Smooth muscle cell of the brain vasculature (primary cell): ENCODE measurements around the gene ME1.
"Not testable (repeated sequence)": the region's sequence is repeated elsewhere in the genome, so short reads cannot be mapped to it uniquely, and the experiment has no call there.

ENCODE experiments used
- DNase-seq: peaks from one replicate; pipeline ENCODE4 v3.0.0-alpha.2; 2012; ENCODE audit warnings: low read depth, low spot score

The ME1 gene

DNA sequence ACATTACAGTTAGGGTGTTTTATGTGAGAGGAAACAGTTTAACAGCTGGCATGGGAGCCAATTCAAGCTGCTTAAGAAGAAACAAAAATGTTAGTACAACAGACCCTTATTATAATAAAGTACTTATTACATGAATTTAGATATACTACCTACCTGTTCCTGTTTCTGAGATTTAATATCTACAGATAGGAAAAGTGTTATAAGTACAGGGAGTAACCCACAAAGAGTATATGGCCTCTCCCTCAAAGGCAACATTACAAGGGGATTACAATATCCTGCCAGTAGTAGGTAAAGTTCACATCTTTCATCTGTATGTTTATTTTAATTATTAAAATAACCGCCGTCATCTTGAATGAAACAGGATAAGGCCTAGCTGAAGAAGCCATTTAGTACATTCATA, 1.8 kb upstream of the ME1 start:
- no peak for DNase-seq

DNA sequence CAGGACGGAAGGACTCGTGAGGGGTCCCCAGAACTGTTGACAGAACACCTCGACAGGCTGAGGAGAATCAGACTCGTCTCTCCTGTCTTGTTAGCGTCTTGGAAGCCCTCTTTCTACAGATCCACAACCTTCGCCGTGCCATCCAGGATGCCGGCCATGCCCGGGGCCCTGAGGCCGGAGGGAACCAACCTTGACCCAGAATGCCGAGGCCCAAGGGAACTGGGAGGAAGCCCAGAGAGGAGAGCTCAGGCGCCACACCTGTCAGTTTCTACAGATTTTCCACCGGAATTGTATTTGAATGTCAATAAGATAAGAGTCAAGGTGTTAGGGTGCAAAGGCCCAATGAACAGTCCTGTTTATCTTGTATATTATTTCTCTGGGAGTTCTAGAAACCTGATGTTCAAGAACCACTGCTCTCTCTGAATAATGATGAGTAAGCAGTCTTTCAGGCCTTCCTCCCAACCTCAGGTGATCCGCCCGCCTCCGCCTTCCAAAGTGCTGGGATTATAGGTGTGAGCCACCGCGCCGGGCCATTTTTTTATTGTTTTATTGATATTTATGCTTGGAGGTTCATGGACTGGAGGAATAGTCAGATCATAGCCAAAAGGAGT, 799 bp upstream of the ME1 start:
- DNase-seq, result no peak

DNA sequence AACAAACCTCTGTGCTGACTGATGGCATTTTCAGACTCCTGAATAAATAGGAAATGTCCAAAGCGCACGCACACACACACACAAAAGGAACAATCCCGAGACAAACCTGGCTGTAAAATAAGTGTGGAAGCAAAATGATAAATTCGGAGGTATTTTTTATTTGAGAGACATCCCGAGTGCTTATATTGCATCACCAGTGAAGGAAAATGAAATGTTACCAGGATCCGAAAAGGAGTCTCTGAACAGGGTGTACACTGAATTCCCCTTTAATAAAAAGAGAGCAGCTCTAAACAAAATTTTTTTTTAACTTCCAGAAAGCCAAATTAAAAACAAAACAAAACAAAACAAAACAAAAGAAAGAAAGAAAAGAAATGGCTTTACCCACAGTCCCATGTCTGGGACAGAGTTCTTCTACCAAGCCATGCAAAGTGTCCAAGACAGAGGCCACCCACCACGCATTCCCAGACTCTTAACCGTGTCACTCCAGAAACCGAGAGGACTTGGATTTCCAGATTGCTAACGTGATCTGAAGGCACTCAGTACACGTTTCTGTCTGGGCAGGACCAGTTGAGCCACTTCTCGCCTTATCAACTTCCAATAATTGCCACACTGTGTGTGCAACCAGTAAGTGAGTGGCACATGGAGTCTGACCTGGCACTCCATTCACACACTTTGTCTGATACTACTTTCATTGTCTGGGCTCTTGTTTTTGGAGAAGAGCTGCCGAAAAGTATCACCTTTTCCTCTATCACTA, 817 bp downstream of the ME1 start:
- DNase-seq, result no peak

DNA sequence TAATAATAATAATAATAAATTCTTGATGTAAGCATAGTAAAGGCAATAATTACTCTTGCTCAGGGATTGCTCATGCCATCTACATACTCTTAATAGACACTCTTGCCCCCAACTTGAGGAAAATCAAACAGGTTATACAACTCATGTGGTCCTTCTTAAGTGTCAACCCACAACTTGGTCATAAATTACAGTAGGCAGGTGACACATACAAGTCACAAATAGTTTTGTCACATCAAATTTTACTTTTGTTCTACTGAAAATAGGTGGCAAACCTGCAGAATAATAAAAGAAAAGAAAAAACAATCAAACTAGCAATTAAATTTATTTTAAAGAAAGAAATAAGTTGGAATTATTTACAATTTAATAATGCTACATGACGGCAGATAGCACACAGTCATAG, 1.6 kb downstream of the ME1 start:
- DNase-seq, result no peak

DNA sequence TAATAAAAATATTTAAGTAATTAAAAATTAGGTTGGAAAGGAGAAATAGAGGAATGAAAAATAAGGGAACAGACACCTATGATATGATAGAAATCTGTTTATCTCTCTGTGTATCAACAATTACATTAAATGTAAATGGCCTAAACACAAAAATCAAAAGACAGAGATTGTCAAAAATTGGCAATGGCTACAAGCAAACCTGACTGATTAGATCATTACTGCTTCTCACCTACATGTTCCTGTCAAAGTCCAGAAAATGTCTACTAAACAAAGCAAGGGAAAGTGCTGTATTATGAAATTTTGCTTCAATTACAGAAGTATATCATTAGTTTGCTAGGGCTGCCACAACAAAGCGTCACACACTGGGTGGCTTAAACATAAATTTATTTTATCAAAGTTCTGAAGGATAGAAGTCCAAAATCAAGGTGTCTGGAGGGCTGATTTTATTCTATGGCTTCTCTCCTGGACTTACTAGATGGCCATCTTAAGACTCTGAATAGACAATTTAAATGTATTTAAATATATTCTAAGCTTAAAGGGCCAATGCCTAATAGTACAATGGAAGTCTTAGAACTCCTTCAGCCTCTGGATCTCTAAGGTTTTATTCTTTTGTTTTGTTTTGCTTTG, 6.3 kb downstream of the ME1 start:
- DNase-seq, result no peak

DNA sequence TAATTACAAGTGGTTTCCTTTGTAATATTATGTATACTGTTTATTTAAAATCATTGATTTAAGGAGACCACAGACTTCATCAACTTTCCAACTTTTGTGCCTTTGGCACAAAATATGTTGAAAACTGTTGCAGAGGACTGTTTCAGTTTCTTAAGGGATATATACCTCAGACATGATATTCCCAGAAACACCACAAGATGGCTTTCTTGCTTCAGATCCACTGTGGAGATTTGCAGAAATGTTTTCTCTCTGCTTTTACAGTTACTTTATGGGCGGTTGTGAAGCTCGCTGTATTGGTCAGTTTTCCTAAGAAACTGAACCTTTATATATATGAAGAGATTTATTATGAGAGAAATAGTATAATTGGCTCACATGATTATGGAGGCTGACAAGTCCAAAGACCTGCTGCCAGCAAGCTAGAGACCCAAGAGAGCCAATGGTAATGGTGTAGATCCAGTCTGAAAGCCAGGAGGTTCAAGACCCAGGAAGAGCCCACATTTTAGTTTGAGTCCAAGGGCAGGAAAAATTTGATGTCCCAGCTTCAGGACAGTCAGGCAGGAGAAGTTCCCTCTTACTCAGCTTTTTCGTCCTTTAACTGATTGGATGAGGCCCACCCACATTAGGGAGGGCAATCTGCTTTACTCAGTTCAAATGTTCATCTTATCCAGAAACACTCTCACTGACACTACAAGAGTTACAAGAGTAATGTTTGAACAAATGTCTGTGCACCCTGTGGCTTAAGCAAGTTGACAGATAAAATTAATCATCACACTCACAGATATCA, 12.8 kb downstream of the ME1 start:
- peak; percentile 28 for DNase-seq

DNA sequence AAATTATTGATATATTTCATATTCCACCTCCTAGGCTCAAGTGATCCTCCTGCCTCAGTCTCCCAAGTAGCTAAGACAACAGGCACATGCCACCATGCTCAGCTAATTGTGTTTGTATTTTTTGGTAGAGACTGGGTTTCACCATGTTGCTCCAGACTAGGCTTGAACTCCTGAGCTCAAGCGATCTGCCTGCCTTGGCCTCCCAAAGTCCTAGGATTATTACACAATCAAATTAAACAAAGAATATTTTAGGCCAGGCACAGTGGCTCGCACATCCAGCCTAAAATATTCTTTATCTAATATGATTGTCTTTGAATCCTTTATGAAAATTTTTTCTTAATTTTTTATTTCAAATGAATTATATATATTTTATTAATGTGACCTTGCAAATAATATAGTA, 17.8 kb downstream of the ME1 start:
- no peak for DNase-seq

DNA sequence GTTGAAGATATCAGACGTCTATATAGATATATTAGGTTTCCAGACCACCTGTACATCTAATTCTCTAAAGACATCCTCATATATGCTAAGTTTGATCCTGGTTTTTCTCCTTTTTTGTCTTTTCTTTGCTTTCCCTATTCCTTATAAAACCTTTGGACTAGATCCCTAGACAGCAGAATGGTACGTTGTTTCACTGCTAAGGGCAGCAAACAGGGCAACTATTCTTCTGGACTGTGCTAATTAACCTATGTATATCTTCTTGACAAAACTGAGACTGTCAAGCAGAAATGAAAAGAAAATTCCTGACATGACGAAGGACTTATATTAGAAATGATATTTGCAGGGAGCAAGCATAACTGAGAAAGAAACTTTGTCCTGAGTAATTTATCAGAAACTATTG, 19.1 kb downstream of the ME1 start:
- DNase-seq, result no peak

DNA sequence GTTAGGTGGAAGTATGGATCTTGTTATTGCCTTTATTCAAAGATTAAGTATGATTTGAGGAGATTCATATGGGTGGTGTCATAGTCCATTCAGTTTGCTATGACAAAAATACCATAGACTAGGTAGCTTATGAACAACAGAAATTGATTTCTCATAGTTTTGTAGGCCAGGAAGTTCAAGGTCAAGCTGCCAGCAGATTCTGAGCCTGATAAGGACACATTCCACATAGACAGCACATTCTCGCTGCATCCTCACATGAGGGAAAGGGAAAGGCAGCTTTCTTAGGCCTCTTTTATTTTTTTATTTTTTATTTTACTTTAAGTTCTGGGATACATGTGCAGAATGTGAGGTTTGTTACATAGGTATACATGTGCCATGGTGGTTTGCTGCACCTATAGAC, 27.7 kb downstream of the ME1 start:
- DNase-seq, result no peak

DNA sequence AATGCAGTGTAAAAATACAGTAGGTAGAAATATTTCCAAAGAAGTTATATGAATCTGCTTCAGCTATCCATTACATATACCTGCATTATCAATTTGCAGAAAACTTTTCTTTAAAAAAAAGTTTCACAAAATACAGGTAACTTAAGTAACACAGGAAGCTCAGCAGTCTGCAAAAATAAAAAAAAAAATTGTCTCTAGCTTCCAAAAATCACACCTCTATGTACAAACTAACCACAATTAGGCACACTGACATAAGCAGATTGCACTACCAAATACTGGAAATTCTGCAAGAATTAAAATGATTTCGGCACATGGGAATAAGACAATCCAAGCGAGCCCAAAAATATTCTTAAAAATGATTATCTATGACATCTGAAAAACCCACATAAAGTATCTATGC, 41.2 kb downstream of the ME1 start:
- no peak for DNase-seq

DNA sequence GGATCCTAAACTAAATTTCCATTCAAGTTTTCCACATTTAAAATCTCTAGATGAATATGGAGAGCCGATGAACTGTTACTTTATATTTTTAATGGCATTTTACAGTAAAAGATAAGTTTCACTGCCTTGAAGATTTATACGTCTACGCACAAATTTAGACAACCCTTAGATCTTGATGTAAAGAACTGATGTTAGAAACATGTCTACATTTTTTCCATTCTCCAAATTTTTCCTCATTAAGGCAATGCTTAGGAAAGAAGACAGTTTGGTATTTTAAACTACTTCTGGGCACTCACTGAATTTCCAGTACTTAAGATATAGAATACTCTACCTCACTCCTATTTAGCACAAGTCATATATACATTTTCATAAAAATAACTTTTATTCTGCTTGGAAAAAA, 45.4 kb downstream of the ME1 start:
- DNase-seq, result no peak

DNA sequence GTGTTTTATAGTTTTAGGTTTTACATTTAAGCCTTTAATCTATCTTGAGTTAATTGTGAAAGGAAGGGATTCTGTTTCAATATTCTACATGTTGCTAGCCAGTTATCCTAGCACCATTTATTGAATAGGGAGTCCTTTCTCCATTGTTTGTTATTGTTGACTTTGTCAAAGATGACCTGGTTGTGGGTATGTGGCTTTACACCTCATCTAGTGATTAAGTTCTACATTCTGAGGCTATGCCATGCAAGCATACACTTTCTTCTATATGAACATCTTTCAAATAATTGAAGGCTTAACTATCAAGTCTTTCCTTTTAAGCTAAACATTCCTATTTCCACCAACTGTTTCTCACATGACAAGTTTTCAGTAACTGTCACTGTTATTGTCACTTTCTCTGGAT, 46.1 kb downstream of the ME1 start:
- DNase-seq, result no peak

DNA sequence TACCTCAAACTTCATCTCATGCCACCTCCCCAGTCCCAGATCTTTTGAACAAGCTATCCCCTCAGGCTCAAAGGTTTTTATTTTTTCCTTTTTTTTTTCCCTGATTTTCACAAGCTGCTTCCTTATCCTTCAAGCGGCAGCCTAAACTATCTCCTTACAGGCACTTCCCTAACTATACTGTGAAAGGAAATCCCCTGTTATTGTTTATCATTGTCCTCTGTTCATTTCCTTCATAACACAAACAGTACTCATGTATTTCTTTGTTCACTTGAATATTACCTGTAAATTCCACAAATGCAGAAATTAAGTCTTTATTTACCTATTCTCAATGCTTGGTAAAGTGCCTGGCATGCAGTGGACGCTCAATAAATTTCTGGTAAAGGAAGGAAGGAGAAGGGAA, 48.9 kb downstream of the ME1 start:
- no peak for DNase-seq

DNA sequence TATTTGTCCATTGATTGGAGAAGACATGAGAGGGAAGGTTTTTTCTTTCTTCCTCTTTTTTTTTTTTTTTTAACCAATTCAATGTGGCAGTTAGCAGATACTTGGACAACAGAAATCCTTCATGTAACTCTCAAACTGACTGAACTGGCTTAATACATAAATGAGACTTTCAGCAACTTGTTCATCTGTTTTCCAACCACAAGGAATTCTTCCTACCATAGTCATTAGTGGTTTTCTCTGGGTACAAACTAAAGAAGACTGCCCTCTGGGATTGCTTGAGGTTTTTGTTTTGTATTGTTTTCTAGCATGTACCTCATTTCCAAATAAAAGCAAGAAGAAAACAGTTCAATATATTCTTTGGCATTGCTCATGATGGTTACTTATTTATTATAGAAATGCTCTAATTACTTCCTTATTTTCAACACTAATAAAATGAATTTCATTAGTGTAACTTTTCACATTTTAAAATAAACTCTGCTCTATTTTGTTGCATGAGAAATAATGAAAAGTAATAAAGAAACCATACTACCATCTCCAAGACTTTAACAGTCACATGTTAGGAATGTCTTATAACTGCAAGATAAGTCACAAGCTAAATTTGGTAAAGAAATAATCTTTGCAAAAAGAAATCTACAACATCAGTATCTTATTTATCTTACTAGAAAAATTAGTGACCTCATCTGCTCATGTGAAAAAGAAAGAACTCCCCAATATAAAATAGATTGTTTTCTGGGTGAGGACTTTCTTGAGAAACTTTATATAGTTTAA, 52.0 kb downstream of the ME1 start:
- no peak for DNase-seq

DNA sequence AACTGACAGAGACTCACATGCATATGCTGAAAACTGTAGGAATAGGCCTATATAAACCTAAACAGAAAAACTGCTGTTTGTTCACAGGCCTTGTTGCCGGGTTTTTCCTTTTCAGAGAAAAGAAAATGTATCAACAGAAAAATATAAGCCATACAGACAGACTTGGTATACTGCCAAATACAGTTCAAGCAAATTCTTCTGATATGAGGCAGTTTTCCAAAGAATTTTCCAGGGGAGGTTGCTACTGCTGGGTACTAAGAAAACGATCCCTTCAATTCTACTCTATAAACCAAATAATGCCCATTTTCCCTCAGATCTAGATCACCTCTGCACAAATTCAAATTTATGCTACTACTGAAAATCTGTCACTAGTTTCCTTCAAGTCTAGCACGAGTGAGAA, 59.4 kb downstream of the ME1 start:
- no peak for DNase-seq

DNA sequence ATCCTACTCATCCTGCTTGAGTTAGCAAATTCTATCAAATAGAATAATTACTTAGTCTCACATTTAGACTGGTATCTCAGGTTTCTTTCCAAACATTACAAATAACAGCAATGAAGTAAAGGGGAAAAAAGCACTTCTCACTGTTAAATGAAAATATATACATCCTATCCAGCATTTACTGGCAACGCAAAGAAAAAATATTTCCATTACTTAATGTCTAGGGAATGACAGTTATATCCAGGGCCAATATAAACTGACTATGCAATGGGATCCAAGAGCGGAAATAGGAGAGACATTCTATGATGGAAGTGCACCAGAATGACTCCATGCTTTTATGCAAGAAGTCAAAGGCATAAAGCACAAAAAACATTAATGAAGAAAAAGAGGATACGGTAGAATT, 60.3 kb downstream of the ME1 start:
- DNase-seq, result no peak

DNA sequence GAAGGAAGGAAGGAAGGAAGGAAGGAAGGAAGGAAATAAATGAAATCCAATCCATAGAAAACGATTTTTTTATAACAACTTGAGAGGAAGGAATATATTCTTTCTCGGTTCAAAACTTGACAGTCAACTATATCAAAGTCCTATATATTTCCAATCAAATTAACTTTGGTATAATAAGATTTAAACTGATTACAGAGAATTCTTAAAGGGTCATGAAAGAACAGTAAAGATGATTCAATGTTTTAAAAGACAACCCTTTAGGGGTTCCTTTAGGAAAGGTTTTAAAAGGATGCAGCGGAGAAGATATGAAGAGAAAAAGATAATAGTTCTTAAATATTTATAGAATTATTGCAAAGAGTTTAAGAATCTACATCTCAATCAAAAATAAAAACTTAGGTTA, 61.2 kb downstream of the ME1 start:
- DNase-seq, result no peak

DNA sequence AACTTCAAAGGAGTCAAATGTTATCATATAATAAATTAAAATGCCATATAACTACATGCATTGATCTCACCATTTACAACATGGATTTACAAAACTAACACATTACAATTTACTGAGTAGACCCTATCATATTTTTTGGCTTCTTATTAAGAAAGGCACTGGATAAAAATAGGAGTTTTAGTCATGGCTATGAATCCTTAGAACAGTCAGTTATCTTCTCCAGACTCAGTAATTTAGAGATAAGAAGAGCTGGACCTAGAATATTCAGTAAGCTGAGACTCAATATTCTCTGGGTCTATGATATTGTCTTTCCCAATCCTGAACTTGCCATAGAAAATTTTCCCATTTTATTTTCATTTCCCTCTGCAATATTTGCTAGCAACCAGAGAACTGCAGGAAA, 62.3 kb downstream of the ME1 start:
- no peak for DNase-seq

DNA sequence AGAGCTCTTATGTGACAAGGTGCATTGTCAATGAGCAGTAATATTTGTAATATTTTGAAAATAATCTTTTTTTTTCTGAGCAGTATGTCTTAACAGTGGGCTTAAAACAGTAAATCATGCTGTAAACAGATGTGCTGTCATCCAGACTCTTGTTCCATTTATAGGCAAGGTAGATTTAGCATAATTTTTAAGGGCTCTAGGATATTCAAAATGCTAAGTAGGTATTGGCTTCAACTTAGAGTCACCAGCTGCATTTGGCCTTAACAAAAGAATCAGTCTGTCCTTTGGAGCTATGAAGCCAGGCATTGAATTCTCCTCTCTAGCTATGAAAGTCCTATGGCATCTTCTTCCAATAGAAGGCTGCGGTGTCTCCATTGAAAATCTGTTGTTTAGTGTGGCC, 63.7 kb downstream of the ME1 start:
- DNase-seq, result no peak

DNA sequence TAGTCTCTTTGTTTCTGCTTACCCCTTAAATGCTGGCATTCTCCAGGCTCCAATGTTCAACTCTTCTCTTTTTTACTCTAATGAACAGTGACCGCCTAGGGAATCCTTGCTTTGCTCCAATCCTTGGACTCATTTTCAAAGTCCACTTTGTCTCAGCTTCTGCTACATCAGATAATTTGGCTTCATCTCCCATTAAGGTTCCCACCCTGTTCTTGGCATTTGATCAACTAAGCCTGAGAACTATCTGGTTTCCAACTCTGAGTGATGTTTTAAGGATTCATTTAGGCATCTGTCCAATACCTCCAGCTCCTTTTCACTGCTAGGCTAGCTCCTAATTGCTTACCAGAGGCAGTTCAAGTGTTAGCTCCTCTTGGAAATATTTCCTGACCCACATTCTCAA, 64.9 kb downstream of the ME1 start:
- no peak for DNase-seq

DNA sequence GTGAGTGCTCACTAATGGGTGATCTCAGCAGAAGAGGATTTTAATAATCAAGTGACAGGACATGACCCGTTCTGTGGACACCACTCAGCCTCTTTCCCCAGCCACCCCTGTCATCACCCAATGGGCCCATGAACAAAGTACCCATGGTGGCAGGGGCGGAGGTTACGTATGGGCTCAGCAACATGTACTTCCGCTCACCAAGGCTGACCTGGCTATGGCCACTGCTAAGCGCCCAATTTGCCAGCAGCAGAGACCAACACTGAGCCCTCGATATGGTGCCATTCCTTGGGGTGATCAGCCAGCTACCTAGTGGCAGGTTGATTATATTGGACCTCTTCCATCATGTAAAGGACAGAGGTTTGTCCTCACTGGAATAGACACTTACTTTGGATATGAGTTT, 68.5 kb downstream of the ME1 start:
- DNase-seq, result not testable (repeated sequence)

DNA sequence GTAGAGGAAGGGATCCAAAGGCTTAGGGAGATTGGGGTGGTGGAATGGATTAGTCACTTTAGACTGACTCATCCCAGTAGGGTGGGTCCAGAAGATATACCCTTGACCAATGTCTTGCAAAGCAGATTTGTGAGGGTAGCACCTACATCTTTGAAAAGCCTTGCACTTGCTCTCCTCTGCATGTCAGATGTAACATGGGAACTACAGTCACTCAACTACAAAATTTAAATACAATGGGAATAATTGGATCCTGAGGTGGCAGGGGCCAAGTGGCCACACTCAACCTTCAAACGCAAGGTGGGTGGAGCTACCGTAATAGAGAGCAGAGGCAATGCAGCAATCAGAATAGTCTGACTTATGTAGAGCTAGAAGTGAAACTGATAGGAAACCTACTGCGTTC, 71.2 kb downstream of the ME1 start:
- no peak for DNase-seq
